ENCODE results near the gene ANKRD6. TPM values are rescaled to one million over a fixed set of nuclear protein-coding genes. Genes with fewer than 3 reads are reported as not detected.
A peak's percentile ranks its signal among the peaks of the same experiment; 100 is the strongest.

Gene ANKRD6
- total RNA-seq (10 to 100 TPM; 29.8 to 52.8 TPM), polyA plus RNA-seq (ENCODE audit: insufficient read depth, low read depth, low replicate concordance) (20.9 TPM)
- long read RNA-seq, donor 1, full-length matches to known transcripts = 4 of 11 reads
- long read RNA-seq, donor 1, partial matches to known transcripts = 7 of 11 reads
- long read RNA-seq, donor 1, other reads (novel, unspliced or antisense) = 0 of 11 reads
- long read RNA-seq, donor 2, partial matches to known transcripts = 24 of 26 reads
- long read RNA-seq, donor 2, other reads (novel, unspliced or antisense) = 0 of 26 reads

DNA sequence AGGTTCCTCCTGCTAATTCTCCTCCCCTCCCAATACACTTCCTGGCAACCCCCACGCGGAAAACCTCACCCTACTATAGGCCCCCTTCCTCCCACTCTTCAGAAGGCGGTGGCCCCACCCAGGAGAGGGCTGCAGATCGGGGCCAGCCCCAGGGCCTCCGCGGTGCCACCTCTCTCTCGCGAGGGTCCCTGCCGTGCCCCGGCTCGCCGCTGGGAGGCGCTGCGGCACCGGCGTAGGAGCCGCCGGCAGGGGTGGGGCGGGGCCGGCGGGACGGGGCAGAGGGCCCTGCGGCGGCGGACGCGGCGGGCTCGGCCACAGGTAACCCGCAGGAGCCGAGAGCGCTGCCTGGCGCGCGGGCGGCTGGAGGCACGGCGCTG lies at the start of gene ANKRD6:
ANKRD6 (plus strand) TSS at position 278 of the 377 bp plus-strand sequence. CDS start 133,825 bp downstream, outside the sequence.
- TF ChIP-seq, protein P1, sequence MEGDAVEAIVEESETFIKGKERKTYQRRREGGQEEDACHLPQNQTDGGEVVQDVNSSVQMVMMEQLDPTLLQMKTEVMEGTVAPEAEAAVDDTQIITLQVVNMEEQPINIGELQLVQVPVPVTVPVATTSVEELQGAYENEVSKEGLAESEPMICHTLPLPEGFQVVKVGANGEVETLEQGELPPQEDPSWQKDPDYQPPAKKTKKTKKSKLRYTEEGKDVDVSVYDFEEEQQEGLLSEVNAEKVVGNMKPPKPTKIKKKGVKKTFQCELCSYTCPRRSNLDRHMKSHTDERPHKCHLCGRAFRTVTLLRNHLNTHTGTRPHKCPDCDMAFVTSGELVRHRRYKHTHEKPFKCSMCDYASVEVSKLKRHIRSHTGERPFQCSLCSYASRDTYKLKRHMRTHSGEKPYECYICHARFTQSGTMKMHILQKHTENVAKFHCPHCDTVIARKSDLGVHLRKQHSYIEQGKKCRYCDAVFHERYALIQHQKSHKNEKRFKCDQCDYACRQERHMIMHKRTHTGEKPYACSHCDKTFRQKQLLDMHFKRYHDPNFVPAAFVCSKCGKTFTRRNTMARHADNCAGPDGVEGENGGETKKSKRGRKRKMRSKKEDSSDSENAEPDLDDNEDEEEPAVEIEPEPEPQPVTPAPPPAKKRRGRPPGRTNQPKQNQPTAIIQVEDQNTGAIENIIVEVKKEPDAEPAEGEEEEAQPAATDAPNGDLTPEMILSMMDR (IDR thresholded peaks at IDR 0.05) = peak; percentile 86 to 95 (median 93)
- no peak for TF ChIP-seq POLR2A (IDR thresholded peaks at IDR 0.05)
- Histone ChIP-seq H3K9me3 (no peaks in the 10 kb centered on the region), H3K27me3 (no peaks in the 10 kb centered on the region), H3K27ac (peak within 1 kb of the TSS; percentile 72 to 83), H3K4me3 (peak within 1 kb of the TSS; percentile 93 to 94), H3K4me1 (peaks cover 12% of the 10 kb centered on the region), H3K36me3 (ENCODE audit: low read depth, missing control alignments) (no peaks in the 10 kb centered on the region)
- DNase-seq = peak; percentile 88
- 0 to 2% methylated on average over 2 to 21 of the region's 38 CpGs for whole genome bisulfite sequencing, 2 donors
- intact Hi-C loops (cut with DNase I; ENCODE audit: low total_unique reads) = loop anchor here (10.0 kb wide), 1 partner anchor 182 kb away; no protein-coding TSS in a partner anchor

DNA sequence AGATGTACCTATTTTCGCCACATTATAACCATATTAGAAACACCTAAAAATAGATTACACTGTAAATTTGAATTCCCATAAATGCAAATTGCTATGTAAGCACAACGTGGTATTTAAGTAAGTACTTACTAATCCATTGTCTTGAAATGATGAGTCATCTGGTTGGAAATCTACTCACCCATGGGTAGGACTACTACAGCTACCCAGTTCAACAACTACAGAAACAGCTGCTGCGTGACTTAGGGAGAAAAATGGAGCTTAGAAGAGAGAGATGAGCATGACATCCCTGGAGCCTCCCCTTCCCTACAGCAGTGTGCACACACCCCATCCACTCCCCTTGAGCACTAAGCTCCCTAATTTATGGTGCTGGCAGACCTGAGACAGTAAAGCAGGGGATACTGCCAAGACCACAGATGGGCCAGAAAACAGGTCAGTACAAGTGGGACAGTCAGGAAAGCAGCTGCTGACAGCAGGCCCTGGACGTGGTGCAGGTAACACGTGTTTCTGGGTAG lies 47.7 kb upstream of the ANKRD6 start:
- Histone ChIP-seq H3K27ac (no peak overlapping the region), H3K27me3 (no peaks in the 10 kb centered on the region), H3K9me3 (no peaks in the 10 kb centered on the region), H3K36me3 (ENCODE audit: low read depth, missing control alignments) (no peaks in the 10 kb centered on the region), H3K4me3 (no peak overlapping the region), H3K4me1 (no peaks in the 10 kb centered on the region)
- no peak for TF ChIP-seq POLR2A (IDR thresholded peaks at IDR 0.05)
- TF ChIP-seq, protein P1 (IDR thresholded peaks at IDR 0.05) = no peak
- no peak for DNase-seq
- intact Hi-C loops (cut with DNase I; ENCODE audit: low total_unique reads) = no loop called here
- WGBS, 2 donors = 71 to 73% methylated on average over 5 of the region's 5 CpGs

DNA sequence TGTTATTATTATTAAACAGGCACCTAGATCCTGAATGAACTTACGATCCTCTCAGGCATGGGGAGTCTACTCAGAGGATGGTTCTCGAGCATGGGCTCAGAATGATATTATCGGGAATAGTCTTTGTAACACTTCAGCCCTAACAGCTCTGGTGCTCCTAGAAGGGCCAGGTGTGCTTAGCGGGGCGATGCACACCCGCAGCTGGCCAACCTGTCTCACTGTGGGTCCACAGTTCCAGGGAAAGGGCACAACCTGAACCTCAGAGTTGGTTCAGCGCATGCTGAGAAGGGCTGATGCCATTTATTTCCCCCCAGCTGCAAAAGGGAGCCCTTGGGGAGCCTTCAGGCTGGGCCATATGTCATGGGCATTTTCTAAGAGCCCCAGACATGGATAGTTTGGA lies 47.1 kb upstream of the ANKRD6 start:
- intact Hi-C loops (cut with DNase I; ENCODE audit: low total_unique reads) = no loop called here
- 96 to 98% methylated on average over 7 of the region's 7 CpGs for WGBS, 2 donors
- Histone ChIP-seq H3K9me3 (no peaks in the 10 kb centered on the region), H3K4me1 (no peaks in the 10 kb centered on the region), H3K36me3 (ENCODE audit: low read depth, missing control alignments) (no peaks in the 10 kb centered on the region), H3K4me3 (no peak overlapping the region), H3K27me3 (no peaks in the 10 kb centered on the region), H3K27ac (no peak overlapping the region)
- no peak for TF ChIP-seq POLR2A (IDR thresholded peaks at IDR 0.05)
- no peak for DNase-seq

- Histone ChIP-seq H3K27me3 (no peaks in the 10 kb centered on the region), H3K4me1 (no peaks in the 10 kb centered on the region), H3K4me3 (no peak overlapping the region), H3K36me3 (ENCODE audit: low read depth, missing control alignments) (no peaks in the 10 kb centered on the region), H3K27ac (no peak overlapping the region), H3K9me3 (no peaks in the 10 kb centered on the region)
- no peak for DNase-seq
- 96 to 99% methylated on average over 6 of the region's 6 CpGs for WGBS, 2 donors
- intact Hi-C loops (cut with DNase I; ENCODE audit: low total_unique reads) = no loop called here
- TF ChIP-seq POLR2A (IDR thresholded peaks at IDR 0.05) = no peak
- TF ChIP-seq, protein P1 (IDR thresholded peaks at IDR 0.05) = no peak
These were observed 45.9 kb upstream of the ANKRD6 start for GRCh38 chr6:89386917-89387491.

GRCh38 chr6:89387516-89388201 lies 45.3 kb upstream of the ANKRD6 start:
- intact Hi-C loops (cut with DNase I; ENCODE audit: low total_unique reads) = no loop called here
- Histone ChIP-seq H3K4me1 (no peaks in the 10 kb centered on the region), H3K27ac (no peak overlapping the region), H3K4me3 (no peak overlapping the region), H3K36me3 (ENCODE audit: low read depth, missing control alignments) (no peaks in the 10 kb centered on the region), H3K27me3 (no peaks in the 10 kb centered on the region), H3K9me3 (no peaks in the 10 kb centered on the region)
- 88% methylated on average over 9 of the region's 9 CpGs for WGBS, 2 donors
- TF ChIP-seq POLR2A (IDR thresholded peaks at IDR 0.05) = no peak
- TF ChIP-seq, protein P1 (IDR thresholded peaks at IDR 0.05) = no peak
- DNase-seq = no peak
